ENCODE measurements around the gene P4HA2. TPM values are rescaled to one million over a fixed set of nuclear protein-coding genes. Genes with fewer than 3 reads are reported as not detected.

P4HA2 gene
- total and polyA plus RNA-seq, 2 experiments from 2014 or later: 5.9 to 8.0 TPM

DNA sequence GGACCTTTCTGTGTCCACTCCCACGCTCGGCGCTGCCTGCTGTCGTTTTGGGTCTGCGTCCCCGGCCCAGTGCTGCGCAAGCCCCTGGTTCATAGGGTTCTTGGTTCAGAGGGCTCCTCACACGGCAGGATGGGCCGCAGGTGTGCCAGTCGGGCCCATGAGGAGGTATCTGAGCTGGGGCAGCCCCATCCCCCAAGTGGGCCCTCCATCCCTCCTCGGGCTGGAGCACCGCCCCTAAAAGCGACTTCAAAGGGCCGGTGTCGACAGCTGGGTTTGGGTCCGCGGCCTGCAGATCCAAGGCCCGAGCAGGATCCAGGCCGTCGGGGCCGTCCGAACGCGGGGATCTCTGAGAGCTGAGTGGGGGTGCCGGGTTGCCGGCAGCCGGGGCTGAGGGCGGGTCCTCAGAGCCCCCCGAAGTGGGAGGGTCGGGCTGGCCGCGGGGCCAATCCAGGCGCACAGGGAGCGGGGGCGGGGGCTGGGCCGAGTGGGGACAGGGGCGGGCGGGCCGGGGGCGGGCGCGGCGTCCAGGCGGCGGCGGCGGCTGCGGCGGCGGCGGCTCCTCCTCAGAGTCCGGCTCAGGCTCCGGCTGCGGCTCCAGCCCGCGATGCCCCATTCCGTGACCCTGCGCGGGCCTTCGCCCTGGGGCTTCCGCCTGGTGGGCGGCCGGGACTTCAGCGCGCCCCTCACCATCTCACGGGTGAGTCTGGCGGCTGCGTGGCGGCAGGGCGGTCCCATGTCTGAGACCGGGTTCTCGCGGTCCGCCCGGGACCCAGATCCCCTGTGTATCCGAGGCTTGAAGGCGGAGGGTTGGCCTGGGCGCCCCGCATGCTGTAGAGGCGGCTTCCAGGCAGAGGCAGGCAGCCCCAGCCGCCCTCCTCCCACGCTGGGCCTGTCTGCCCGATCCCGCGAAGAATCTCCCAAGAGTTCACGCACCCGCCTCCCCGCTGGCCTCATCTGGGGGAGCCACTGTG lies 29.8 kb upstream of the P4HA2 start, which contains the start of gene PDLIM4:
Gene PDLIM4, plus strand, starts transcription at position 566 of the 971 bp plus-strand sequence. Its CDS starts 39 bp downstream, at position 605.
- H3K9me3 Mint-ChIP-seq: no peaks in the 10 kb centered on the region

DNA sequence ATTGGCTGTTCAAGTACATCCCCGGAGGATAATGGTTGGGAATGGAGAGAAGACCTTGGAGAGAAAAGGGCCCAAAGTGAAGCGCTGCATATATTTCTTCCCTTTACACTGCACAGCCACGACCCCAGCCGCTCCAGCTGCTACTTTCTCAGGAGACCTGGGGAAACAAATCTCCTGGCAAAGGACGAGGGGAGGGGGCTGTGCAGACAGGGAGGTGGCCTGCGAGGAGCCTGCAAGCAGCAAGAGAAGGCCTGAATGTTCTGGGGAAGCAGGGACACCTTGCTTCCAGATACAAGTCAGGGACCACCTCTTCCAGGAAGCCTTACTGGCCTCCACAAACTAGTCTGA lies 29.1 kb upstream of the P4HA2 start:
- ATAC-seq: no peak; the same call in 1 of the 3 replicates
- H2AFZ ChIP-seq: peak overlapping the region; percentile 96
- TF ChIP-seq NANOG (IDR thresholded peaks at IDR 0.05; ENCODE audit: borderline replicate concordance) (no peak), JUNB (IDR thresholded peaks at IDR 0.05; ENCODE audit: unreplicated experiment) (no peak), ZNF114 (CRISPR knock-in tag; IDR thresholded peaks at IDR 0.05) (no peak), EZH2phosphoT487 (IDR thresholded peaks at IDR 0.05; ENCODE audit: unreplicated experiment) (no peak), POLR2AphosphoS5 (IDR thresholded peaks at IDR 0.05; ENCODE audit: low read depth) (no peak), EZH2 (IDR thresholded peaks at IDR 0.05; ENCODE audit: low read depth, unreplicated experiment) (no peak), ZNF331 (CRISPR knock-in tag; IDR thresholded peaks at IDR 0.05; ENCODE audit: low read depth) (no peak), CREB1 (CRISPR knock-in tag; IDR thresholded peaks at IDR 0.05; ENCODE audit: low read depth) (no peak)
- TF ChIP-seq, protein P1, sequence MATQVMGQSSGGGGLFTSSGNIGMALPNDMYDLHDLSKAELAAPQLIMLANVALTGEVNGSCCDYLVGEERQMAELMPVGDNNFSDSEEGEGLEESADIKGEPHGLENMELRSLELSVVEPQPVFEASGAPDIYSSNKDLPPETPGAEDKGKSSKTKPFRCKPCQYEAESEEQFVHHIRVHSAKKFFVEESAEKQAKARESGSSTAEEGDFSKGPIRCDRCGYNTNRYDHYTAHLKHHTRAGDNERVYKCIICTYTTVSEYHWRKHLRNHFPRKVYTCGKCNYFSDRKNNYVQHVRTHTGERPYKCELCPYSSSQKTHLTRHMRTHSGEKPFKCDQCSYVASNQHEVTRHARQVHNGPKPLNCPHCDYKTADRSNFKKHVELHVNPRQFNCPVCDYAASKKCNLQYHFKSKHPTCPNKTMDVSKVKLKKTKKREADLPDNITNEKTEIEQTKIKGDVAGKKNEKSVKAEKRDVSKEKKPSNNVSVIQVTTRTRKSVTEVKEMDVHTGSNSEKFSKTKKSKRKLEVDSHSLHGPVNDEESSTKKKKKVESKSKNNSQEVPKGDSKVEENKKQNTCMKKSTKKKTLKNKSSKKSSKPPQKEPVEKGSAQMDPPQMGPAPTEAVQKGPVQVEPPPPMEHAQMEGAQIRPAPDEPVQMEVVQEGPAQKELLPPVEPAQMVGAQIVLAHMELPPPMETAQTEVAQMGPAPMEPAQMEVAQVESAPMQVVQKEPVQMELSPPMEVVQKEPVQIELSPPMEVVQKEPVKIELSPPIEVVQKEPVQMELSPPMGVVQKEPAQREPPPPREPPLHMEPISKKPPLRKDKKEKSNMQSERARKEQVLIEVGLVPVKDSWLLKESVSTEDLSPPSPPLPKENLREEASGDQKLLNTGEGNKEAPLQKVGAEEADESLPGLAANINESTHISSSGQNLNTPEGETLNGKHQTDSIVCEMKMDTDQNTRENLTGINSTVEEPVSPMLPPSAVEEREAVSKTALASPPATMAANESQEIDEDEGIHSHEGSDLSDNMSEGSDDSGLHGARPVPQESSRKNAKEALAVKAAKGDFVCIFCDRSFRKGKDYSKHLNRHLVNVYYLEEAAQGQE (IDR thresholded peaks at IDR 0.05; ENCODE audit: unreplicated experiment): no peak
- TF ChIP-seq, protein P2, sequence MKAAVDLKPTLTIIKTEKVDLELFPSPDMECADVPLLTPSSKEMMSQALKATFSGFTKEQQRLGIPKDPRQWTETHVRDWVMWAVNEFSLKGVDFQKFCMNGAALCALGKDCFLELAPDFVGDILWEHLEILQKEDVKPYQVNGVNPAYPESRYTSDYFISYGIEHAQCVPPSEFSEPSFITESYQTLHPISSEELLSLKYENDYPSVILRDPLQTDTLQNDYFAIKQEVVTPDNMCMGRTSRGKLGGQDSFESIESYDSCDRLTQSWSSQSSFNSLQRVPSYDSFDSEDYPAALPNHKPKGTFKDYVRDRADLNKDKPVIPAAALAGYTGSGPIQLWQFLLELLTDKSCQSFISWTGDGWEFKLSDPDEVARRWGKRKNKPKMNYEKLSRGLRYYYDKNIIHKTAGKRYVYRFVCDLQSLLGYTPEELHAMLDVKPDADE (IDR thresholded peaks at IDR 0.05): no peak
- TF ChIP-seq, protein P3, sequence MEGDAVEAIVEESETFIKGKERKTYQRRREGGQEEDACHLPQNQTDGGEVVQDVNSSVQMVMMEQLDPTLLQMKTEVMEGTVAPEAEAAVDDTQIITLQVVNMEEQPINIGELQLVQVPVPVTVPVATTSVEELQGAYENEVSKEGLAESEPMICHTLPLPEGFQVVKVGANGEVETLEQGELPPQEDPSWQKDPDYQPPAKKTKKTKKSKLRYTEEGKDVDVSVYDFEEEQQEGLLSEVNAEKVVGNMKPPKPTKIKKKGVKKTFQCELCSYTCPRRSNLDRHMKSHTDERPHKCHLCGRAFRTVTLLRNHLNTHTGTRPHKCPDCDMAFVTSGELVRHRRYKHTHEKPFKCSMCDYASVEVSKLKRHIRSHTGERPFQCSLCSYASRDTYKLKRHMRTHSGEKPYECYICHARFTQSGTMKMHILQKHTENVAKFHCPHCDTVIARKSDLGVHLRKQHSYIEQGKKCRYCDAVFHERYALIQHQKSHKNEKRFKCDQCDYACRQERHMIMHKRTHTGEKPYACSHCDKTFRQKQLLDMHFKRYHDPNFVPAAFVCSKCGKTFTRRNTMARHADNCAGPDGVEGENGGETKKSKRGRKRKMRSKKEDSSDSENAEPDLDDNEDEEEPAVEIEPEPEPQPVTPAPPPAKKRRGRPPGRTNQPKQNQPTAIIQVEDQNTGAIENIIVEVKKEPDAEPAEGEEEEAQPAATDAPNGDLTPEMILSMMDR (conservative IDR thresholded peaks at IDR 0.05; ENCODE audit: low read depth in 2 of 2): no peak

More for the DNA sequence above, 29.8 kb upstream of the P4HA2 start, which contains the start of gene PDLIM4:
- Histone ChIP-seq H3K4me1 (ENCODE audit: insufficient read depth) (peaks cover 17% of the 10 kb centered on the region), H3K27me3 (ENCODE audit: insufficient read depth) (peaks cover 11% of the 10 kb centered on the region), H4K20me1 (replicated peaks; ENCODE audit: insufficient read depth) (no peaks in the 10 kb centered on the region), H3K36me3 (ENCODE audit: insufficient read depth) (no peaks in the 10 kb centered on the region), H3K9me2 (ENCODE audit: insufficient read depth) (no peaks in the 10 kb centered on the region), H3K79me2 (replicated peaks; ENCODE audit: insufficient read depth) (no peaks in the 10 kb centered on the region), H2AFZ (peak within 1 kb of the TSS; percentile 96), H3K4me3 (peak within 1 kb of the TSS; percentile 70), H3K4me2 (peak within 1 kb of the TSS; percentile 87), H3K27ac (ENCODE audit: low read depth) (no peak within 1 kb of the TSS), H3F3A (replicated peaks; ENCODE audit: low read depth) (0 out of 2 replicates have a peak, but pooled peaks cover 3% of the 10 kb centered on the region)
- Mint-ChIP-seq H3K27me3 (ENCODE audit: insufficient read depth, low read depth, poor library complexity) (peaks cover 25% of the 10 kb centered on the region), H3K4me3 (peak within 1 kb of the TSS; percentile 78), H3K4me1 (peaks cover 23% of the 10 kb centered on the region), H3K27ac (no peak within 1 kb of the TSS), H3K36me3 (ENCODE audit: low read depth) (no peaks in the 10 kb centered on the region; the same call in 2 of the 3 replicates)
- ATAC-seq: peak; percentile 82
- TF ChIP-seq POLR2AphosphoS5 (IDR thresholded peaks at IDR 0.05; ENCODE audit: low read depth) (peak; percentile 96), JUNB (IDR thresholded peaks at IDR 0.05; ENCODE audit: unreplicated experiment) (no peak), STAT1 (IDR thresholded peaks at IDR 0.05; ENCODE audit: unreplicated experiment) (no peak)
- DNase-seq (ENCODE audit: low spot score): peak; percentile 92

More for the DNA sequence above, 29.1 kb upstream of the P4HA2 start:
- H3K79me2 ChIP-seq (replicated peaks; ENCODE audit: insufficient read depth): no peaks in the 10 kb centered on the region
- H3K4me2 ChIP-seq: peak overlapping the region; percentile 85
- no peak for DNase-seq (ENCODE audit: low spot score)
- peaks cover 23% of the 10 kb centered on the region for H3K4me1 Mint-ChIP-seq
- H3K4me3 Mint-ChIP-seq: peak overlapping the region; percentile 78
- H3F3A ChIP-seq (replicated peaks; ENCODE audit: low read depth): 0 out of 2 replicates have a peak, but pooled peaks cover 3% of the 10 kb centered on the region
- peaks cover 17% of the 10 kb centered on the region for H3K4me1 ChIP-seq (ENCODE audit: insufficient read depth)
- no peaks in the 10 kb centered on the region for H4K20me1 ChIP-seq (replicated peaks; ENCODE audit: insufficient read depth)
- H3K27ac Mint-ChIP-seq: no peak overlapping the region
- no peak overlapping the region for H3K27ac ChIP-seq (ENCODE audit: low read depth)
- no peaks in the 10 kb centered on the region for H3K9me3 Mint-ChIP-seq
- H3K27me3 ChIP-seq (ENCODE audit: insufficient read depth): peaks cover 11% of the 10 kb centered on the region
- no peaks in the 10 kb centered on the region for H3K36me3 ChIP-seq (ENCODE audit: insufficient read depth)
- H3K36me3 Mint-ChIP-seq (ENCODE audit: low read depth): no peaks in the 10 kb centered on the region; the same call in 2 of the 3 replicates
- H3K4me3 ChIP-seq: peak overlapping the region; percentile 70
- H3K27me3 Mint-ChIP-seq (ENCODE audit: insufficient read depth, low read depth, poor library complexity): peaks cover 23% of the 10 kb centered on the region
- no peaks in the 10 kb centered on the region for H3K9me2 ChIP-seq (ENCODE audit: insufficient read depth)

Data from GM23338 (cell line).